HG02973 (cell line): ENCODE measurements around the gene NKX2-1.
"Not testable (repeated sequence)": the region's sequence is repeated elsewhere in the genome, so short reads cannot be mapped to it uniquely, and the experiment has no call there.

Source experiments
- ATAC-seq: cut with Tn5 transposase; IDR thresholded peaks from one replicate; pipeline ENCODE4 v1.9.1; 2021; ENCODE audit warnings: moderate library complexity; ENCODE audit not compliant: unreplicated experiment

Gene NKX2-1

DNA sequence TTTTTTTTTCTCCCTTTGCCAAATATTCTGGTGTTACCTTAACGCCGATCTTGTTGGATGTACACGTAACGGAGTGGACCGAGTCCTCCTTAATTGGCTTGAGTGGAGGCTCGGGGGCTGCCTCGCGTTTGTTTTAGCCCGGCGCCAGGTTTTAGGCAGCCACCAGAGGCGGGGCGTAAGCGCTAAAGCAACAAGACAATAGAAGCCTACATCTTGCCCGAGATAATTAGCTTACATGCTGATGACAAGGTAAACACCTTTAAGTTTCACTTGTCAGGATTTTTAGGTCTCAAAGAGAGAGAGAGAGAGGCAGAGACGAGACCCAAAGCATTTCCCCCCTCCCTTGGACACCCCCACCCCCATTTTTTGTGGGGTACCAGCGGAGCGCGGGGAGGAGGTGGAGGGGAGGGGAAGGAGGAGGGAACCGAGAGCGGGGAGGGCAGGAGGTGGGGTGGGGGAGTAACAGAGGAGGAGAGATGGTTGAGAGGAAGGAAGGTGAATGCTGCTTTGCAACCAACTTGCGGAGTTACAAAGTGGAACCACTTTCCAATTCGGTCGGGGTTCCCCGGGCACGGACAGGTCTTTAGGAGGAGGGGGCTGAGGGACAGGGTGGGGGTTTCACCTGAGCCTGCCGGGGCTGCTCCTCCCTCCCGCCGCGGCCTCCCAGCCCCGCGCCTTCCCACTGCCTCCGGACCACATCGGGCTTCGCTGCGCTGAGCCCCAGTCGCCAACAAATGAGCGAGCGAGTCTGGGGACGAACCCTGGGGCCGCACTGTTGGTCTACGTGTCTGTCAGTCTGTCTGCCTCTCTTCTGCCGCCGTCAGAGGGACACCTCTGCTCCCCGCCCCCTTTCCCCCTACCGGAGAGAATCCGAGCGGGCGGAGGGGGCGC is at the start of gene NKX2-1:
Gene NKX2-1, minus strand, starts transcription at position 802 of the 891 bp plus-strand sequence. Its CDS starts 103 bp downstream, at position 699.
- ATAC-seq, result no peak

DNA sequence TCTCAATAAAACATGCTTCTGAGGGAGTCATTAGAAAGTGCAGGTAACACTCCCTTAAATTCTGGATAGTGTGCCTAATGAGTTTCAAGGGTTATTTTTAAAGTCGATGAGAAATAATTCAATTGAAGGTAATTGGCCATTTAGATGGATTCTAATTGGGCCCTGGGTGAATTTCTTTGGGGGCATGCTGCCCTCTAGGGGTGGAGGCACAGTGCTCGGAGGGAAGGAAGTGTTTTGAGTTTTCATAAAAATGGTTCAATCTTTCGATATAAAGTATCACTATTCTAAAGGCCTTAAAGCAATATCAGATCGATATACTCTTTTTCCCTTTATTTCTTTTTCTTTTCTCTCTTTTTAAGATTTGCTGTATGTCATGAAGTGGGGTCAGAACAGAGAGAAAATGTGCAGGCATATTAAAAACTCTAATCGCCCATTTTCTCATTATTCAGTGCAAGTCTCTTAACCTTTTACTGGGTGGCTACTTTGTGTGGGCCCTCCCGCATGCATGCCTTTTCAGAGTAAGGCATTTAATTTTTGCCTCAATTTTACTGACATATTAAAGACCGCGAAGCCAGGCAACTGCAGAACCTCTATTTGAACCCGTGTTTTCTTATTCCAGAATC is 36.9 kb upstream of the NKX2-1 start:
- no peak for ATAC-seq

DNA sequence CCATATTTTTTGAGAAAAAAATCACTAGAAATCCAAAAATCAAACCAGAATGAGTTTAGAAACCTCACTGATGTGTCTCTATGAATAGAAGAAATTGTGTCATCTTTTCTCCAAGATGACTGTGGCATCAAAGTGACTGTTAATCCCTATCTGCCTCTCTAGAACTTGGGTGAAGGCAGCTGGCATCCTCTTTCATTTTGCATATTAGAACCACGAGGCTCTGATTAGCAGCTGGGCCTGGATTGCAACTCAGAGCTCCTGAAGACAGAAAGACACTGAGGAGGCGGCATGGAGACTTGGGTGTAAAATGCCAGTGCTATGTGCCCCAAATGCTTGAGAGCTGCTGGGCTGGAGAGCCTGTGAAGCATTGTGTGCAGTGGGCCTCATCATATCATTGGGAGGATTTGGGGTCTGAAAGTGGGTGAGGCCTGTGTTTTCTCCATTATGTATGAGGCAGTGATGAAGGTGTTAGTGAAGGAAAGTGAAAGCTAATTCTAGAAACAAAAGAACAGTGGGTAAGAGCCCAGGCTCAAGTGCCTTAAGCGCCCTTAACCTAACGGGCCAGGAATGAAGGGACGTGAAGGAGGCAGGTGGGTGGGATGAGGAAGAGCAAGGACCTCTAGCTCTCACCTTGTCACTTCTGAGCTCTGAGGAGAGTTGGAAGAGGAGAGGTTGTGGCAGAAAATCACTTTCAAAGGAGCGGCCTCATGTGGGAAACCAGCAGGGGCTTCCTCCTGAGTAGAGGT is 36.1 kb upstream of the NKX2-1 start:
- no peak for ATAC-seq

DNA sequence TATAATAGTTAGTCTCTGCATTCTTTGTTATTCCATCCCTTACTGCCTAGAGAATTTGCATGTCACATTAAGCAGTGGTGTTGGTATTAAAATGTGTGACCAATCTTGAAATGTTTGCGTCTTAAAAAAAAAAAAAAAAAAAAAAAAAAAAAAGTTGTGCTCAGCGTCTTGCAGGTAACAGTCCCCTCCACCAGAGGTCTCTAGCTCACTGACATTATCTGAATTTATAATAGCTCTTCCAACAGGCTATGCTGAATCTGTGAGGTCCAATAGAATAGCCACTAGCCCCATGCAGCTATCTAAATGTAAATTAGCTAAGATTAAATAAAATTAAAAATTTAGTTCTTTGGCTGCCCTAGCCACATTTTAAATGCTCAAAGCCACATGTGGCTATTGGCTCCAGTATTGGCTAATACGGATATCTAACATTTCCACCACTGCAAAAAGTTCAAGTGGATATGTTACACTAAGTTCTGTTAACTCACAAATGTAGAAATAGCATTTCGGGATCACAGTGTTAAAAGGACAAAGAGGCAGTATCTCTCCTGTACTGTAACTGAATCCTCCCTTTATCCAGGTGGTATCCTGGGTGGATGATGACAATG is 33.7 kb upstream of the NKX2-1 start:
- no peak for ATAC-seq

DNA sequence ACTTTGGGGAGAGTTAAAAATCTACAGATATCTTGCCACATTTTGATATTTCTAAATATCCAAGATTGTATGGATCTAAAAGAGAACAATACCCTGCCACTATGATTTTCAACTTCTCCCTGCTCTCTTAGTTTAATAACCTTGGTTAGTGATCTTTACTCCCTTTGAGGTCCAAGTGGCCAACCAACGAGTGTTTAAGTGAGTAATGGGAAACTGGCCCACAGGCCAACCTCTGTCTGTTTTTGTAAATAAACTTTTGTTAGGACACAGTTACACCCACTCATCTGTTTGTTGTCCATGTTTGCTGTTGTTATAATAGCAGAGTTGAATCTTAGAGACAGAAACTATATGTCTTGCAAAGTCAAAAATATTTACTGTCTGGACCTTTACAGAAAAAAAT is 30.9 kb upstream of the NKX2-1 start:
- ATAC-seq, result no peak

DNA sequence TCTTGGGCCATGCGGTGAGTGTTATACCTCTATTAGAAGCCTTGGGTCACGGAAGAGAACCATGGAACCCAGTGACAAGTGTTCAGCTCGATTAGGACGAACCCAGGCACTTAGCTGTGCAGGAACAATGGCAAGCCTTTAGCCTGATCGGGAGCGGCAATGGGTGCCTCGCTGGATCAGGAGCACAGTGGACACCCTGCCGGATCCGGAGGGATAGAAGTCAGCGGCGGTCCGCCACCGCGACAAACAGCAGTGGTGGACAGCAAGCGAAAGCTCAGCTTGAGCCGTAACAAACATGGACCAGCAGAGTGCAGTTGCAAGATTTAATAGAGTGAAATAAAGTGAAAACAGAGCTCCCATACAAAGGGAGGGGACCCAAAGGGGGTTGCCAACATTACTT is 24.2 kb upstream of the NKX2-1 start:
- ATAC-seq, result not testable (repeated sequence)

GRCh38 chr14:36538051-36538450 is 18.0 kb upstream of the NKX2-1 start:
- no peak for ATAC-seq

DNA sequence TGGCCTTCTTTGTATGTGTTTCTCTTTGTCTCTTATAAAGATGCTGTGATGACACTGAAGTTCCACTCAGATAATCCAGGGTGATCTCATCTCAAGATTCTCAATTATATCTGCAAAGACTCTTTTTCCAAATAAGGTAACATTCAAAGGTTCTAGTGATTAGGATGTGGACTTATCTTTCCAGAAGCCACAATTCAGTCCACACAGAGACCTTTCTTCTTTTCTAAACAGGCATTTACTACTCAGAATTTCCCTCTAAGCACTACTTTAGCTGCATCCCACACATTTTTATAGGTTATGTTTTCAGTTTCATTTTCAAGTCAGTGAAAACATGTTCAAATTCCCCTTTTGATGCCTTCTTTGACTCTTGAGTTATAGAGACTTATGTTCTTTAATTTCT is 9.0 kb upstream of the NKX2-1 start:
- no peak for ATAC-seq

- ATAC-seq, result no peak
These were observed 5.7 kb upstream of the NKX2-1 start for GRCh38 chr14:36525746-36526099.

DNA sequence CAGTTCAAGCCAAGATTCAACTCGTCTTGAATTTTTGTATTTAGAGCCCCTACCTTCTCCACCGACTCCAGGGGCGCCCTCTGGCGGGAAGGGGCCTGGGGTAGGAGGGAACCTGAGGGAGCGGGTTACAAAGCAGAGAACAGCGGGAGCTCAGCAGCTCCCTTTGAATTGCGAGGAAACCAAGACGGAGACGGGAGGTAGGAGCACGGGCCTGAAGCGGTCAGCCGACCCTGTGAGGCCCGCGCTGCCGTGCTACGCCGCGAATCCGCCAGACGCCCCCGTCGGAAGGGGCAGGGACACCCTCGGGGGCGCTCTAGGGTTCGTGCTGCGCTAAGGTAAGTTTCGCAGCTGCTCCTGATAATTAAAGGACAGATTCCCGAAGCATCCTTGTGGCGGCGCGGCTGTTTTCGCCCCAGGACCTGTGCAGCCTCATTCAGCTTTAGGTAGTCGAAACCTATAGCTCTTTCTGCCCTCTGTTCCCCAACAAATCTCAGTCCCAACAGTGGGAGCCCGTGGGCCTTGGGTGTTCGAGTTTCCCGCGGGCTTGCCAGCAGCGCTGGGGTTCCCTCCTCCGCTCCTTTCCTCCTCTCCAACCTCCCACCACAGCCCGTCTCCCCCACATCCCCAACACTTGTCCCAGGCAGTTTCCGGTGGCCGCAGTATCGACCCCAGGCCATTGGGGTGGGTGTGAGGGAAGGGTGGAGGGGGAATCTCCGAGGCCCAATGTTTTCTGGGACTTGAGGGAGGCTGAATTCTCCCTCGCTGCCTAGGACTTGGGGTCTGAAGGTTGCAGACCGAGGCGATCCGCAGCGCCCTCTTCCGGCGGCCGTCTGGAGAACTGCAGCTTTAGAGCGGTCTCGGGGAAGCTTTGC is 5.1 kb upstream of the NKX2-1 start:
- ATAC-seq, result no peak

- ATAC-seq, result no peak
These were observed 4.3 kb upstream of the NKX2-1 start for GRCh38 chr14:36524220-36524837.

- ATAC-seq, result no peak
These were observed 3.1 kb upstream of the NKX2-1 start for GRCh38 chr14:36522972-36523715.

DNA sequence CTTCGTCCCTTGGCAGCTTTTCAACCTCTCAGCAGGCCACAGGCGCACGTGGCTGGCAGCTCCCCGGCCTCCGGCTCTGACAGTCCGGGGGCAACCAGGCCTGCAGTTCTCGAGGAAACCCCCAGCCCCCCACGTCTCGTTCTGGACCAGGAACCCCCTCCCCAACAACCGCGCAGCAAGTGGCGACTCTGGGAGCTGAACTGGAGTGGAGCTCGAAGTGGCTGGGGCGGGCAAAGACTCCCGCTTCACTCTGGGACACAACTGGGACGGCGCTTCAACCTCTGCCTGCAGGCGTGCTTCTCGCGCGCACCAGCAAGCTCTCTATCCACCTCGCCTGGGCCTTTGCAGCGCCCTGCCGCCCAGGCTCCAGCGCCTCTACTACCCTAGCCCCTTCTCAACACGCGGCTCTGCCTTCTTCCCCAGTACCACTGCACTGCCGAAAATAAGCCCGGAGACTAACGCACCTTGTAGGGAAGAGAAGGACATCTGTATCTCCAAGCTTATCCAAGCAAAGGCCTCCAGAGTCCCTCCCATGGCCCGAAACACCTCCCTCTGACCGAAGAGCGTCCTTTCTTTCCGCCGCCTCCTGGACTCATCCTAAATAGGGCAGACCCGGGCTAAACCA is 2.4 kb upstream of the NKX2-1 start:
- no peak for ATAC-seq

DNA sequence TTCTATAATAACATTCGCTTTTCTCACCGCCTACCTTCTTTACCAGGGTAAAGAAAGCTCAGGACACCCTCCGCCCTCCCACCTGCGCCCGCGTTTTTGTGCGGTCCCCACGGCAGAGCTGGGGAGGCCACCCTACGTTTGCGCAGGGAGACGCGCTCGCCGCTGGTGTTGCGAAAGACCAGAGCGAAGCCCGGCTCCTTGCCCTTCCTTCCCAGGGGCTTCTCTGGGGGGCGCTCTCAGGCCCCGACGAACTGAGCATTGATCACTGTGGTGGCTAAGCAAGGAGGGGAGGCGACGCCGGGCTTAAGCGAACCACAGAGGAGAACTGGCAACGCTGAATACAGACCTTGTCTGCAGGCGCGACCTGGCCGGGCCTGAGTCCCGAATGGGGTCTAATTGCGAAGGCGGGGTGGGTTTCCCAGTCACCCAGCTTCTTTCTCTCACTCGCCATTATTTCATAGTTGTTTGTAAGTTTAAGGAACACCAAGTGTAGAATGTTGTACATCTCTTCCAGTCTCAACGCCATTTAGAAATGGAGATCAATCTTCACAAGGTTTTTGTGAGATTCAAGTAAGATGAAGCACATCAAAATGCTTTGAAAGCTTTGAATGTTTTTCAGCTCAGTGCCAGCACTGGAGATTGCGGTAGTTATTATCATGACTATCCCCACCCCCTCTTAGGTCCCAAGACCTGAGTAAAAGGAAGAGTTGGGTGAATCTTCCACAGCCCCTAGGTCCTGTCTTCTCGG is 1.7 kb upstream of the NKX2-1 start:
- ATAC-seq, result no peak

DNA sequence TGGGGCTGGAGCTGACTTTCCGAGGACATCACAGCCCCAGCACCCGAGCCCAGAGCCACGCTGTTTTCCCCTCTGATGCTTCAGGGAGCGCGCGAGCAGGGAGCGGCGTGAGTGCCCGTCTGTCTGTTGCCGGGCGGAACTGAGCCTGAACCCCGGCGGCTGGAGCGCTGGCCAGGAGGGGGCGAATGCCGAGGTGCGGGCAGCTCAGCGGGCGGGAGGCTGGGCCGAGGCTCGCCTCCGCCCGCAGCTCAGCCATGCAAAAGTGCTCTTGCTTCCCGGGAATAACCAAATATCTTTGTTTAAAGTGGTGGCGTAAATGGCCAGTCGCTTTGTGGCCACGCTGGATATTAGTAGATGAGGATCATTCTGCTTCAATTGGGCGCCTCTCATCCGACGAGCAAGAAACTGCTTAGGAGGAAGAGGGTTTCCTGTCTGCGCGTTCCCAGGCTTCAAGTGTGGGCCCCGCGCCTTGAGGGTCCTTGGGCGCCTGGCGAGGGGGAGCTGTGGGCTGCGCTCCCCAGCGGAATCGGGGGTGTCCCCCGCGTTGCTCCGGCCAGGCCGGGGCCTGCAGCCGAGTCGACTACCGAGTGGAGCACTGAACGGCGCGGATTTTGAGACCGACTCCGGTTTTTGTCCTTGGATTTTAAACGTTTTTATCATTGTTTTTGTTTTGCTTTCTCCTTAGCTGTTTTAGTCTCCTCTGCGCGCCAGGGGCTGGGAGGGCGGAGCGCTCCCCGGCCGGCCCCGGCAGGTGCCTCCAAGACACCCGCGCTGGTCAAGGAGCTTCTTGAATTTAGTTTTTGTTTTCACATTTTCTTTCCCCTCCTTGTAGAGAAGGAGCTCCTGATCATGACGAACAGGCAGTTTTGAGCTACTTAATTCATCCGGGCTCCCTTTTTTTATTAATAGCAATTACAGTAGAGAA is 831 bp upstream of the NKX2-1 start:
- no peak for ATAC-seq

- ATAC-seq, result no peak
These were observed 1.2 kb downstream of the NKX2-1 start for GRCh38 chr14:36518586-36519430.
